ENCODE measurements around the gene STING1. TPM values are rescaled to one million over a fixed set of nuclear protein-coding genes. Genes with fewer than 3 reads are reported as not detected.

STING1 gene
- total RNA-seq = 45.4 and 64.8 TPM in 2 replicates

GRCh38 chr5:139482050-139482889 lies at the start of gene STING1:
Gene STING1 (minus strand): TSS chr5:139482758. CDS start chr5:139481704, 1,054 bp downstream.

GRCh38 chr5:139470821-139471300 lies 11.7 kb downstream of the STING1 start, which contains the start of gene SMIM33:
Gene SMIM33 (plus strand): TSS chr5:139471004. CDS start chr5:139471122, 118 bp downstream.

GRCh38 chr5:139462586-139463276 lies 19.8 kb downstream of the STING1 start, which contains the start of gene ECSCR:
Gene ECSCR (minus strand): TSS chr5:139462743. CDS start chr5:139462670, 73 bp downstream.

GRCh38 chr5:139439013-139439903 lies 43.3 kb downstream of the STING1 start, which contains the start of gene DNAJC18:
Gene DNAJC18 (minus strand): TSS chr5:139439525. CDS start chr5:139439445, 80 bp downstream.

Other genes starting within 250 kb of the STING1 start
- 149 and 236 TPM in 2 replicates for gene MATR3, start 189.0 kb downstream of the STING1 start, total RNA-seq
- 53.4 and 88.9 TPM in 2 replicates for gene PAIP2, start 140.9 kb downstream of the STING1 start, total RNA-seq
- not detected in 2 replicates for gene SLC23A1, start 99.5 kb downstream of the STING1 start, total RNA-seq
- not detected in 2 replicates for gene MZB1, start 92.8 kb downstream of the STING1 start, total RNA-seq
- 3.8 and 5.6 TPM in 2 replicates for gene PROB1, start 87.7 kb downstream of the STING1 start, total RNA-seq
- 3.0 and 3.5 TPM in 2 replicates for gene SPATA24, start 78.7 kb downstream of the STING1 start, total RNA-seq
- 6.7 and 7.8 TPM in 2 replicates for gene DNAJC18, start 43.2 kb downstream of the STING1 start, total RNA-seq
- gene ECSCR, start 20.0 kb downstream of the STING1 start, total RNA-seq = 0.80 and 1.3 TPM in 2 replicates
- not detected in 2 replicates for gene SMIM33, start 11.8 kb downstream of the STING1 start, total RNA-seq
- gene UBE2D2, start 78.6 kb upstream of the STING1 start, total RNA-seq = 69.2 and 122 TPM in 2 replicates
- 20.5 and 21.9 TPM in 2 replicates for gene CXXC5, start 165.6 kb upstream of the STING1 start, total RNA-seq